DOHH2 (cell line): Measurements from ENCODE around the gene ERAL1.
"Not testable (repeated sequence)": the region's sequence is repeated elsewhere in the genome, so short reads cannot be mapped to it uniquely, and the experiment has no call there.

Experiments used
- H3F3A ChIP-seq: fragments of 200-600 bp; sonication (generic), shearing (Covaris generic); 2 replicates; pipeline ENCODE4 v1.6.0; 2016; ENCODE audit warnings: antibody characterized with exemption, mild to moderate bottlenecking; ENCODE audit not compliant: control insufficient read depth, insufficient read depth
- H3K27ac ChIP-seq: fragments of 200-600 bp; sonication (generic); 2 replicates; pipeline ENCODE4 v1.5.1; 2014; ENCODE audit warnings: low read depth, mild to moderate bottlenecking, low read length, moderate library complexity
- H3K27me3 ChIP-seq: fragments of 200-600 bp; sonication (generic); 2 replicates; pipeline ENCODE4 v1.6.1; 2014; ENCODE audit warnings: mild to moderate bottlenecking, low read length, mixed read lengths; ENCODE audit not compliant: control insufficient read depth
- H3K36me3 ChIP-seq: fragments of 200-600 bp; sonication (generic); 2 replicates; pipeline ENCODE4 v1.6.1; 2014; ENCODE audit warnings: mild to moderate bottlenecking, low read length, moderate library complexity, mixed read lengths; ENCODE audit not compliant: control insufficient read depth
- H3K4me1 ChIP-seq: fragments of 200-600 bp; sonication (generic); 2 replicates; pipeline ENCODE4 v1.6.1; 2014; ENCODE audit warnings: mild to moderate bottlenecking, low read length, mixed read lengths; ENCODE audit not compliant: control insufficient read depth
- H3K4me2 ChIP-seq: fragments of 200-600 bp; sonication (generic); 2 replicates; pipeline ENCODE4 v1.6.0; 2014; ENCODE audit warnings: mild to moderate bottlenecking, low read length, moderate library complexity
- H3K4me3 ChIP-seq: fragments of 200-600 bp; sonication (generic); 2 replicates; pipeline ENCODE4 v1.5.1; 2014; ENCODE audit warnings: mild to moderate bottlenecking, low read length, mixed read lengths
- H3K79me2 ChIP-seq: fragments of 200-600 bp; sonication (generic); 2 replicates; pipeline ENCODE4 v1.6.1; 2014; ENCODE audit warnings: mild to moderate bottlenecking, low read length, mixed read lengths; ENCODE audit not compliant: control insufficient read depth
- H3K9me2 ChIP-seq: fragments of 200-600 bp; sonication (generic); replicated peaks from 2 replicates; pipeline ENCODE4 v1.6.1; 2014; ENCODE audit warnings: mild to moderate bottlenecking, low read length, mixed read lengths; ENCODE audit not compliant: control insufficient read depth
- H3K9me3 ChIP-seq: fragments of 200-600 bp; sonication (generic); 2 replicates; pipeline ENCODE4 v1.6.1; 2014; ENCODE audit warnings: antibody characterized with exemption, low read length, mixed read lengths; ENCODE audit not compliant: control insufficient read depth, insufficient read depth
- H4K20me1 ChIP-seq: fragments of 200-600 bp; sonication (generic); 2 replicates; pipeline ENCODE4 v1.6.0; 2014; ENCODE audit warnings: low read depth, mild to moderate bottlenecking, antibody characterized with exemption, low read length, moderate library complexity; ENCODE audit not compliant: control insufficient read depth, insufficient read depth
- CTCF ChIP-seq: fragments of 200-600 bp; sonication (generic); IDR thresholded peaks from one replicate; pipeline ENCODE4 v1.5.1; 2014; ENCODE audit warnings: antibody characterized with exemption, mild to moderate bottlenecking, low read depth, low read length; ENCODE audit not compliant: poor library complexity, severe bottlenecking
- EZH2phosphoT487 ChIP-seq: fragments of 200-600 bp; sonication (generic); IDR thresholded peaks from 2 replicates; pipeline ENCODE4 v1.6.1; 2017; ENCODE audit warnings: borderline replicate concordance, mild to moderate bottlenecking, antibody characterized with exemption, low read length, moderate library complexity, mixed read lengths

ERAL1 gene

DNA sequence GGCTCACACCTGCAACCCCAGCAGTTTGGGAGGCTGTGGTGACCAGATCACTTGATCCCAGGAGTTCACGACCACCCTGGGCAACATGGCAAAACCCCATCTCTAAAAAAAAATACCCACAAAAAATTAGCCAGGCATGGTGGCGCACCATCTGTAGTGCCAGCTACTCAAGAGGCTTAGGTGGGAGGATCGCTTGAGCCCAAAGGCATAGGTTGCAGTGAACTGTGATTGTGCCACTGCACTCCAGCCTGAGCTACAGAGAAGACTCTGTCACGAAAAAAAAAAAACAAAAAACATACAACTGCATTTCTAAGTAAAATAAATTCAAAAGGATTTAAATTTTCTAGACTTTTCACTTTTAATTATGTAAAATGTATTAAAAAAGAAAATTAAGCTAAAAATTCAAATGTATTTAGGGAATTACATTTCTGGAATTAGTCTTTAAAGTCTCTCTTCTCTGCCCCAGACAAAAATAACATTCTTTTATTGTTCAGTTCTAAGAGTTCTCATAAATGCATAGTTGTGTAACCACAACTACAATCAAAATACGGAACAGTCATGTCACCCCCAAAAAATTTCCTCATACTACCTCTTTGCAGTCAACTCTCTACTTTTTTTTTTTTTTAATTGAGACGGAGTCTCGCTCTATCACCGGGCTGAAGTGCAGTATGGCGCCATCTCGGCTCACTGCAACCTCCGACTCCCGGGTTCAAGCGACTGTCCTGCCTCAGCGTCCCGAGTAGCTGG lies 26.3 kb upstream of the ERAL1 start:
- Histone ChIP-seq H3K4me2 (no peak overlapping the region), H3K79me2 (peaks cover 8% of the 10 kb centered on the region), H3K9me3 (no peaks in the 10 kb centered on the region), H4K20me1 (no peaks in the 10 kb centered on the region), H3K9me2 (no peaks in the 10 kb centered on the region), H3K4me1 (no peaks in the 10 kb centered on the region), H3K27ac (no peak overlapping the region), H3F3A (no peaks in the 10 kb centered on the region), H3K36me3 (peaks cover 3% of the 10 kb centered on the region; the same call in 1 of the 2 replicates), H3K27me3 (no peaks in the 10 kb centered on the region), H3K4me3 (no peak overlapping the region)
- TF ChIP-seq EZH2phosphoT487 = no peak
- TF ChIP-seq CTCF = no peak

GRCh38 chr17:28834420-28834819 lies 20.4 kb upstream of the ERAL1 start:
- TF ChIP-seq CTCF (no peak), EZH2phosphoT487 (no peak)
- peaks cover 52% of the 10 kb centered on the region for H3K79me2 ChIP-seq
- no peaks in the 10 kb centered on the region for H3K9me2 ChIP-seq
- H3K4me1 ChIP-seq = peaks cover 9% of the 10 kb centered on the region
- no peaks in the 10 kb centered on the region for H3K27me3 ChIP-seq
- no peaks in the 10 kb centered on the region for H3K9me3 ChIP-seq
- H3K27ac ChIP-seq = no peak overlapping the region
- peaks cover 3% of the 10 kb centered on the region; the same call in 1 of the 2 replicates for H3K36me3 ChIP-seq
- no peak overlapping the region for H3K4me3 ChIP-seq
- H3K4me2 ChIP-seq = no peak overlapping the region
- no peaks in the 10 kb centered on the region for H4K20me1 ChIP-seq
- 0 out of 2 replicates have a peak, but pooled peaks cover 3% of the 10 kb centered on the region for H3F3A ChIP-seq

GRCh38 chr17:28836541-28836940 lies 18.3 kb upstream of the ERAL1 start:
- H3K4me2 ChIP-seq, H3K9me3 ChIP-seq, H3K27ac ChIP-seq, H3F3A ChIP-seq, H3K9me2 ChIP-seq, H3K4me3 ChIP-seq, H3K36me3 ChIP-seq, H4K20me1 ChIP-seq, H3K27me3 ChIP-seq: not testable (repeated sequence)
- peaks cover 69% of the 10 kb centered on the region for H3K79me2 ChIP-seq
- H3K4me1 ChIP-seq = peaks cover 12% of the 10 kb centered on the region

DNA sequence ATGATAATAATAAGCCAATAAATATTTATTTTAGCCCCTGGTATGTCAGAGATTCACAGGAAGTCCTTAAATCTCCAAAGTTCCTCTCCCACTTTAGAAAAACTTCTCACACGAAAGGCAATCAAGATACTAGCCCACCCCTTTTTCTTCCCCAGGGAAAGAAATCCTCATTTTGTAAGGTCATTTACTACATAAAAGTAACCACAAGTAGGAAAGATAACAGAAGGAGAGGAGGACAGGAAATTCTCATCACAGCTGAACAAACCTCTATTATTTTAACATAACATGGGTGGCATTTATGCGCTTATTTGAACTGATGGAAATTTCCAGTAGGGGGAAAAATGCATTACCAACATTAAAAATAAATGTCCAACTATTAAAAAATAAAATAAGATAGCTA lies 15.6 kb upstream of the ERAL1 start:
- TF ChIP-seq CTCF (no peak), EZH2phosphoT487 (no peak)
- Histone ChIP-seq H3K9me2 (no peaks in the 10 kb centered on the region), H3K27me3 (no peaks in the 10 kb centered on the region), H3K4me1 (peaks cover 21% of the 10 kb centered on the region), H3F3A (0 out of 2 replicates have a peak, but pooled peaks cover 3% of the 10 kb centered on the region), H3K27ac (no peak overlapping the region), H3K36me3 (0 out of 2 replicates have a peak, but pooled peaks cover 3% of the 10 kb centered on the region), H4K20me1 (no peaks in the 10 kb centered on the region), H3K79me2 (peaks cover 71% of the 10 kb centered on the region), H3K4me2 (no peak overlapping the region), H3K4me3 (no peak overlapping the region), H3K9me3 (no peaks in the 10 kb centered on the region)
